Osteoblast (primary cell): Measurements from ENCODE around the gene FGF5. TPM values are rescaled to one million over a fixed set of nuclear protein-coding genes. Genes with fewer than 3 reads are reported as not detected.
A peak's percentile ranks its signal among the peaks of the same experiment; 100 is the strongest.

Experiments used
- DNase-seq: peaks from one replicate; pipeline ENCODE4 v3.0.0; 2011; ENCODE audit warnings: low spot score, mixed read lengths; ENCODE audit not compliant: insufficient read length; ENCODE audit errors: missing footprints
- H2AFZ ChIP-seq: 2 replicates; pipeline ENCODE4 v1.6.0; 2011; ENCODE audit warnings: mild to moderate bottlenecking, low read length
- H3K27ac ChIP-seq: 2 replicates; pipeline ENCODE4 v1.5.1; 2011; ENCODE audit warnings: mild to moderate bottlenecking, low read depth, low read length, moderate library complexity
- H3K27me3 ChIP-seq: 2 replicates; pipeline ENCODE4 v1.6.0; 2012; ENCODE audit warnings: mild to moderate bottlenecking, control low read depth, inconsistent platforms, low read length, moderate library complexity; ENCODE audit not compliant: insufficient read depth
- H3K36me3 ChIP-seq: 2 replicates; pipeline ENCODE4 v1.5.1; 2011; ENCODE audit warnings: mild to moderate bottlenecking, low read length, control low read depth, moderate library complexity; ENCODE audit not compliant: insufficient read depth
- H3K4me1 ChIP-seq: 2 replicates; pipeline ENCODE4 v1.5.1; 2011; ENCODE audit warnings: mild to moderate bottlenecking, low read length, control low read depth, moderate library complexity; ENCODE audit not compliant: insufficient read depth
- H3K4me2 ChIP-seq: 2 replicates; pipeline ENCODE4 v1.6.0; 2011; ENCODE audit warnings: mild to moderate bottlenecking, low read length; ENCODE audit not compliant: insufficient read depth
- H3K4me3 ChIP-seq: fragments of 200-600 bp; sonication (generic); 3 replicates; pipeline ENCODE4 v1.5.1; 2012; ENCODE audit warnings: mild to moderate bottlenecking, low read length, inconsistent platforms; ENCODE audit not compliant: insufficient read depth
- H3K79me2 ChIP-seq: 2 replicates; pipeline ENCODE4 v1.6.0; 2012; ENCODE audit warnings: mild to moderate bottlenecking, low read length, control low read depth, inconsistent platforms; ENCODE audit not compliant: insufficient read depth
- H3K9me3 ChIP-seq: 2 replicates; pipeline ENCODE4 v1.5.1; 2011; ENCODE audit warnings: low read depth, low read length, control low read depth
- H4K20me1 ChIP-seq: 2 replicates; pipeline ENCODE4 v1.6.0; 2012; ENCODE audit warnings: mild to moderate bottlenecking, low read length, control low read depth; ENCODE audit not compliant: insufficient read depth
- total RNA-seq: library from RNA; depleted of rRNA; stranded (reverse); fragments of >200 nt; gene quantifications from 2 replicates; pipeline ENCODE4 v1.2.3, GENCODE V29; 2012
- TF ChIP-seq, protein P1 (sequence below): IDR thresholded peaks from 2 replicates; pipeline ENCODE4 v1.5.1; 2011; ENCODE audit warnings: mild to moderate bottlenecking, low read depth, low read length, moderate library complexity; ENCODE audit errors: extremely low read depth

Gene FGF5
- total RNA-seq, 1 donor, result 10.5 TPM

DNA sequence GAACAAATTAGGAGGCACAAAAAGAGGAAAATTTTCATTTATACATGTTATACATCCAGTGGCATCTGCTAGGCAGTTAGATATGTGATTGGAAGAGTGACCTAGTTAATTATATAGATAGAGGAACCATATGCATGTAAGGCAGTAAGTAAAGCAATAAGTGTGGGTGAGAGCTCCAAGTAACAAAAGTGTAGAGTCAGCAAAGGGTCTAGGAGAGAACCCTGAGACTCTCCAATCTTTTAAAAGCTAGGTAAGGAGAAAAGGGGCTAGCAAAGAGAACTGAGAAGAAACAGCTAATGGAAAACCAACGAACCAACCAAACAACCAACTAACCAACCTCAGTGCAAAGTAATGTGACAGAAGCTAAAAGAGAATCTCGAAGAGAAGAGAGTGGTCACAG, 65.2 kb downstream of the FGF5 start:
- Histone ChIP-seq H3K27ac (no peak overlapping the region), H4K20me1 (no peaks in the 10 kb centered on the region), H3K79me2 (peaks cover 3% of the 10 kb centered on the region), H3K27me3 (no peaks in the 10 kb centered on the region), H3K9me3 (no peaks in the 10 kb centered on the region), H3K4me1 (peaks cover 13% of the 10 kb centered on the region), H2AFZ (no peak overlapping the region), H3K4me2 (no peak overlapping the region), H3K36me3 (no peaks in the 10 kb centered on the region), H3K4me3 (no peak overlapping the region)
- DNase-seq, result no peak
- TF ChIP-seq, protein P1, sequence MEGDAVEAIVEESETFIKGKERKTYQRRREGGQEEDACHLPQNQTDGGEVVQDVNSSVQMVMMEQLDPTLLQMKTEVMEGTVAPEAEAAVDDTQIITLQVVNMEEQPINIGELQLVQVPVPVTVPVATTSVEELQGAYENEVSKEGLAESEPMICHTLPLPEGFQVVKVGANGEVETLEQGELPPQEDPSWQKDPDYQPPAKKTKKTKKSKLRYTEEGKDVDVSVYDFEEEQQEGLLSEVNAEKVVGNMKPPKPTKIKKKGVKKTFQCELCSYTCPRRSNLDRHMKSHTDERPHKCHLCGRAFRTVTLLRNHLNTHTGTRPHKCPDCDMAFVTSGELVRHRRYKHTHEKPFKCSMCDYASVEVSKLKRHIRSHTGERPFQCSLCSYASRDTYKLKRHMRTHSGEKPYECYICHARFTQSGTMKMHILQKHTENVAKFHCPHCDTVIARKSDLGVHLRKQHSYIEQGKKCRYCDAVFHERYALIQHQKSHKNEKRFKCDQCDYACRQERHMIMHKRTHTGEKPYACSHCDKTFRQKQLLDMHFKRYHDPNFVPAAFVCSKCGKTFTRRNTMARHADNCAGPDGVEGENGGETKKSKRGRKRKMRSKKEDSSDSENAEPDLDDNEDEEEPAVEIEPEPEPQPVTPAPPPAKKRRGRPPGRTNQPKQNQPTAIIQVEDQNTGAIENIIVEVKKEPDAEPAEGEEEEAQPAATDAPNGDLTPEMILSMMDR, result no peak

GRCh38 chr4:80333121-80333520, 66.7 kb downstream of the FGF5 start:
- Histone ChIP-seq H3K27me3 (no peaks in the 10 kb centered on the region), H3K79me2 (peaks cover 3% of the 10 kb centered on the region), H4K20me1 (no peaks in the 10 kb centered on the region), H3K4me2 (no peak overlapping the region), H3K27ac (no peak overlapping the region), H2AFZ (no peak overlapping the region), H3K36me3 (no peaks in the 10 kb centered on the region), H3K9me3 (no peaks in the 10 kb centered on the region), H3K4me1 (peaks cover 13% of the 10 kb centered on the region), H3K4me3 (no peak overlapping the region)
- DNase-seq, result no peak
- TF ChIP-seq, protein P1, result no peak

DNA sequence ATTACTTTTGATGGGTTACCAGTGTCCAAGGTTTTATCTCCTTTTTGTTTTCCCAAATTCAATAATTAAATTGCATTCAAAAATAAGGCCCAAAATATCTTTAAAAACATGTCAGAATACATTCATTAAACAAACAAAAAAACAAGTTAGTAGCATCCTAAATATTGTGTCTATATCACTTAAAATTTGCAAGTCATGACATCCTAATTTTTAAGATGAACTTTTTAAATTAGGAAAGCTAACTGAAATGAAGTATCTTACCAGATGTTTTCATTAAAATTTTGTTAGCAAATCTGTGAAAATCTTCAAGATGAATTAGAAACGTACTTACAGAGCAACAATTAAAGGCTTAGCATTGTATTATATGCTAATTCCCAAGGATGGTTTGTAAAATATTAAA, 68.1 kb downstream of the FGF5 start:
- Histone ChIP-seq H2AFZ (no peak overlapping the region), H3K79me2 (peaks cover 3% of the 10 kb centered on the region), H3K9me3 (no peaks in the 10 kb centered on the region), H3K36me3 (no peaks in the 10 kb centered on the region), H3K4me3 (no peak overlapping the region), H3K27ac (no peak overlapping the region), H4K20me1 (no peaks in the 10 kb centered on the region), H3K4me1 (peaks cover 13% of the 10 kb centered on the region), H3K4me2 (peak overlapping the region; percentile 94), H3K27me3 (no peaks in the 10 kb centered on the region)
- TF ChIP-seq, protein P1, result no peak
- no peak for DNase-seq

GRCh38 chr4:80335226-80335553, 68.7 kb downstream of the FGF5 start:
- H3K4me1 ChIP-seq, result peaks cover 13% of the 10 kb centered on the region
- no peak for DNase-seq
- H3K4me3 ChIP-seq, result peak overlapping the region; percentile 89
- peak overlapping the region; percentile 16 for H3K27ac ChIP-seq
- peak overlapping the region; percentile 85 for H2AFZ ChIP-seq
- H3K4me2 ChIP-seq, result peak overlapping the region; percentile 94
- H3K9me3 ChIP-seq, result no peaks in the 10 kb centered on the region
- peaks cover under 1% of the 10 kb centered on the region for H3K36me3 ChIP-seq
- TF ChIP-seq, protein P1, result no peak
- H3K27me3 ChIP-seq, result no peaks in the 10 kb centered on the region
- H3K79me2 ChIP-seq, result peaks cover 3% of the 10 kb centered on the region
- no peaks in the 10 kb centered on the region for H4K20me1 ChIP-seq
